GM12873 (cell line): ENCODE results near the gene VAPB.

Source experiments
- CTCF ChIP-seq: IDR thresholded peaks from 2 replicates; pipeline ENCODE4 v1.5.1; 2012; ENCODE audit warnings: low read depth, mild to moderate bottlenecking, moderate library complexity, low read length, control low read depth; ENCODE audit not compliant: insufficient read depth; ENCODE audit errors: missing control alignments

VAPB gene

GRCh38 chr20:58407966-58408557, 19.0 kb downstream of the VAPB start:
- no peak for TF ChIP-seq CTCF

- TF ChIP-seq CTCF, result no peak
Measured at GRCh38 chr20:58408603-58409246, 19.7 kb downstream of the VAPB start.

- TF ChIP-seq CTCF, result no peak
Measured at GRCh38 chr20:58416057-58416456, 27.0 kb downstream of the VAPB start.

- no peak for TF ChIP-seq CTCF
Measured at GRCh38 chr20:58416835-58417234, 27.8 kb downstream of the VAPB start.

- no peak for TF ChIP-seq CTCF
Measured at GRCh38 chr20:58417438-58417837, 28.4 kb downstream of the VAPB start.

- TF ChIP-seq CTCF, result no peak
Measured at GRCh38 chr20:58418949-58419748, 30.1 kb downstream of the VAPB start.

- no peak for TF ChIP-seq CTCF
Measured at GRCh38 chr20:58420798-58421496, 31.9 kb downstream of the VAPB start.
